ENCODE results near the gene TWNK.

TWNK gene

DNA sequence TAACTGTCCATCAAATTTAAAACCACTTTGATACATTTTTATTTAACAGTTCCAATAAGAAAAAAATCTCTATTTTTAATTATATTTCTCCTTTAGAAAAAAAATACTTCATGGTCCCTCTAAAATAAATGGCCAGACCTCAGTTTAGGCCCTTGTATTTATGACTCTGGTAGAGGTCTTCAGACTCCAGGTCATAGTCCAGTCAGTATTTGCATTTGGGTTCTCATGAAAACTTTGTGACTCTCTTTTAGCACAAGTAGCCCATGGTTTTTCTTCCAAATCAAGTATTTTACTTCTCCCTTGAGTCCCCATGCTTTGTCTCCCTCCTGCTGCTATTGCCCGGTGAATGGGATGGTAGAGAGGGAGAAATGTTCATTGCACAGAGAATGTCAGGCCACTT lies 23.5 kb upstream of the TWNK start:
- no peaks in the 10 kb centered on the region for H3K9me3 ChIP-seq (ENCODE audit: insufficient read depth, low read depth, low read length)
- no CpG with 5 or more reads among the region's 1 CpG for WGBS (ENCODE audit: extremely low coverage, insufficient coverage, insufficient read length)
- H3K4me3 ChIP-seq (ENCODE audit: low read depth, low read length), result no peak overlapping the region
- no peak overlapping the region for H2BK5ac ChIP-seq (ENCODE audit: low read depth, low read length, poor library complexity)
- H3K27me3 ChIP-seq (ENCODE audit: insufficient read depth, low read length), result no peaks in the 10 kb centered on the region
- H2AFZ ChIP-seq (ENCODE audit: insufficient read depth, low read length, poor library complexity), result no peak overlapping the region
- H3K79me2 ChIP-seq (ENCODE audit: control insufficient read depth, insufficient read depth, low read length, poor library complexity), result no peaks in the 10 kb centered on the region
- no peak overlapping the region for H4K91ac ChIP-seq (ENCODE audit: low read depth, low read length)
- H4K8ac ChIP-seq (ENCODE audit: low read depth, low read length), result no peak overlapping the region
- H3K4me2 ChIP-seq (ENCODE audit: low read length), result no peak overlapping the region
- no peak overlapping the region for H3K4ac ChIP-seq (ENCODE audit: low read depth, low read length)
- H4K12ac ChIP-seq (ENCODE audit: low read depth, low read length), result no peak overlapping the region
- peaks cover 1 to 4% of the 10 kb centered on the region in 2 experiments for H3K4me1 ChIP-seq (ENCODE audit: control insufficient read depth in 1 of 2, insufficient read depth in 2 of 2, low read length in 2 of 2)
- no peak overlapping the region for H3K18ac ChIP-seq (ENCODE audit: low read length)
- DNase-seq, result no peak
- H3K9ac ChIP-seq (ENCODE audit: low read length), result no peak overlapping the region
- H3K14ac ChIP-seq (ENCODE audit: low read length), result no peak overlapping the region
- no peak overlapping the region for H2BK12ac ChIP-seq (ENCODE audit: low read length)
- peaks cover 0 to 7% of the 10 kb centered on the region in 2 experiments for H3K36me3 ChIP-seq (ENCODE audit: control insufficient read depth in 1 of 2, insufficient read depth in 2 of 2, low read length in 2 of 2)
- no peak overlapping the region for H3K27ac ChIP-seq (ENCODE audit: low read depth, low read length)
- no peaks in the 10 kb centered on the region for H3K79me1 ChIP-seq (ENCODE audit: low read length)
- H2BK120ac ChIP-seq (ENCODE audit: insufficient read depth, low read length, poor library complexity), result no peak overlapping the region
- H3K23ac ChIP-seq (ENCODE audit: low read length), result no peak overlapping the region
- H2AK5ac ChIP-seq (ENCODE audit: low read length), result no peak overlapping the region

DNA sequence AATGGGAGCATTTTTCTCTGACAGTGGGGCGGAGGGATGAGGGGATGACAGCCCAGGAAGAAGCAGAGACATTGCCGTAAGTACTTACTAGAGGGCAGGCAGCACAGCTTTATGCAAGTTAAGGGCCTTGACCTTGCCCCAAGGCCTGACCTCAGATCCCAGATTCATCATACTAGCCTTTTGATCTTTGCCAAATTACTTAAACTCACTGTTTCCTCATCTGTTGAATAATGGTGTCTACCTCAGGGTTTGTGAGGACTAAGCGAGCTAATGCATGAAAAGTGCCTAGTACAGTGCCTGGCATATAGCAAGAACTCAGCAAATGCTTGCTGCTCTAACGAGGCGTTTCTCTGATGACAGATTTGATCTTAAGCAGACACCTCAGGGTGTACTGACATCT lies 21.5 kb upstream of the TWNK start:
- H2BK12ac ChIP-seq (ENCODE audit: low read length), result no peak overlapping the region
- no peak overlapping the region for H2BK5ac ChIP-seq (ENCODE audit: low read depth, low read length, poor library complexity)
- no peak overlapping the region for H3K27ac ChIP-seq (ENCODE audit: low read depth, low read length)
- no peak for DNase-seq
- no peak overlapping the region for H2AFZ ChIP-seq (ENCODE audit: insufficient read depth, low read length, poor library complexity)
- H3K23ac ChIP-seq (ENCODE audit: low read length), result no peak overlapping the region
- H3K4ac ChIP-seq (ENCODE audit: low read depth, low read length), result no peak overlapping the region
- H2AK5ac ChIP-seq (ENCODE audit: low read length), result no peak overlapping the region
- H3K4me2 ChIP-seq (ENCODE audit: low read length), result no peak overlapping the region
- H3K18ac ChIP-seq (ENCODE audit: low read length), result no peak overlapping the region
- no CpG with 5 or more reads among the region's 5 CpGs for WGBS (ENCODE audit: extremely low coverage, insufficient coverage, insufficient read length)
- no peak overlapping the region for H4K12ac ChIP-seq (ENCODE audit: low read depth, low read length)
- H3K4me1 ChIP-seq (ENCODE audit: control insufficient read depth in 1 of 2, insufficient read depth in 2 of 2, low read length in 2 of 2), result peaks cover 8 to 10% of the 10 kb centered on the region in 2 experiments
- H3K79me1 ChIP-seq (ENCODE audit: low read length), result no peaks in the 10 kb centered on the region
- no peak overlapping the region for H2BK120ac ChIP-seq (ENCODE audit: insufficient read depth, low read length, poor library complexity)
- H3K9ac ChIP-seq (ENCODE audit: low read length), result no peak overlapping the region
- peaks cover 0 to 6% of the 10 kb centered on the region in 2 experiments for H3K36me3 ChIP-seq (ENCODE audit: control insufficient read depth in 1 of 2, insufficient read depth in 2 of 2, low read length in 2 of 2)
- H4K91ac ChIP-seq (ENCODE audit: low read depth, low read length), result no peak overlapping the region
- no peaks in the 10 kb centered on the region for H3K27me3 ChIP-seq (ENCODE audit: insufficient read depth, low read length)
- no peak overlapping the region for H4K8ac ChIP-seq (ENCODE audit: low read depth, low read length)
- no peaks in the 10 kb centered on the region for H3K9me3 ChIP-seq (ENCODE audit: insufficient read depth, low read depth, low read length)
- H3K4me3 ChIP-seq (ENCODE audit: low read depth, low read length), result no peak overlapping the region
- H3K79me2 ChIP-seq (ENCODE audit: control insufficient read depth, insufficient read depth, low read length, poor library complexity), result peaks cover 3% of the 10 kb centered on the region
- H3K14ac ChIP-seq (ENCODE audit: low read length), result no peak overlapping the region

DNA sequence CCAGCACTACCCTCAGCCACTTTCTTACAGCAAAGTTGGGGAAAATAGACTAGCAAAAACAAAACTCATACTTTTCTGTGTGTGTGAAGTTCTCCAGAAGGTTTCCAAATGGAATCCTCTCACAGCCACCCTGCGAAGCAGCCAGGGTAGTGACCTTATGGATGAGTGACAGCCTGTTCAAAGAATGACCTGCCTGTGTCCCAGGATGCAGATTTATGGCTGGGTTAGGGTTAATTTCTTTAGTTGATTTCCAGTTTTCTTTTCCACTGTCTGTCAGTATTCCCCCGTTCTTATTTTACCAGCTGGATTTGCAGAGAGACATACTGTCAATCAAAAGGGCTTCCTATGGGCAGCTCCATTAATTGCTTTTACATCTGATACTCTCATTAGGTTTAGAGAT lies 20.5 kb upstream of the TWNK start:
- H3K27ac ChIP-seq (ENCODE audit: low read depth, low read length), result no peak overlapping the region
- H4K91ac ChIP-seq (ENCODE audit: low read depth, low read length), result no peak overlapping the region
- no peak overlapping the region for H2AK5ac ChIP-seq (ENCODE audit: low read length)
- H3K4me1 ChIP-seq (ENCODE audit: control insufficient read depth in 1 of 2, insufficient read depth in 2 of 2, low read length in 2 of 2), result peaks cover 8 to 10% of the 10 kb centered on the region in 2 experiments
- H3K18ac ChIP-seq (ENCODE audit: low read length), result no peak overlapping the region
- H3K79me1 ChIP-seq (ENCODE audit: low read length), result no peaks in the 10 kb centered on the region
- H3K9me3 ChIP-seq (ENCODE audit: insufficient read depth, low read depth, low read length), result no peaks in the 10 kb centered on the region
- DNase-seq, result no peak
- H3K36me3 ChIP-seq (ENCODE audit: control insufficient read depth in 1 of 2, insufficient read depth in 2 of 2, low read length in 2 of 2), result peaks cover 0 to 5% of the 10 kb centered on the region in 2 experiments
- H3K4ac ChIP-seq (ENCODE audit: low read depth, low read length), result no peak overlapping the region
- H3K23ac ChIP-seq (ENCODE audit: low read length), result no peak overlapping the region
- no peak overlapping the region for H2BK5ac ChIP-seq (ENCODE audit: low read depth, low read length, poor library complexity)
- H3K79me2 ChIP-seq (ENCODE audit: control insufficient read depth, insufficient read depth, low read length, poor library complexity), result peaks cover 3% of the 10 kb centered on the region
- H3K27me3 ChIP-seq (ENCODE audit: insufficient read depth, low read length), result no peaks in the 10 kb centered on the region
- no peak overlapping the region for H4K12ac ChIP-seq (ENCODE audit: low read depth, low read length)
- no CpG with 5 or more reads among the region's 2 CpGs for WGBS (ENCODE audit: extremely low coverage, insufficient coverage, insufficient read length)
- H2BK120ac ChIP-seq (ENCODE audit: insufficient read depth, low read length, poor library complexity), result no peak overlapping the region
- no peak overlapping the region for H2BK12ac ChIP-seq (ENCODE audit: low read length)
- no peak overlapping the region for H3K9ac ChIP-seq (ENCODE audit: low read length)
- no peak overlapping the region for H3K4me2 ChIP-seq (ENCODE audit: low read length)
- no peak overlapping the region for H3K4me3 ChIP-seq (ENCODE audit: low read depth, low read length)
- H2AFZ ChIP-seq (ENCODE audit: insufficient read depth, low read length, poor library complexity), result no peak overlapping the region
- no peak overlapping the region for H3K14ac ChIP-seq (ENCODE audit: low read length)
- H4K8ac ChIP-seq (ENCODE audit: low read depth, low read length), result no peak overlapping the region

DNA sequence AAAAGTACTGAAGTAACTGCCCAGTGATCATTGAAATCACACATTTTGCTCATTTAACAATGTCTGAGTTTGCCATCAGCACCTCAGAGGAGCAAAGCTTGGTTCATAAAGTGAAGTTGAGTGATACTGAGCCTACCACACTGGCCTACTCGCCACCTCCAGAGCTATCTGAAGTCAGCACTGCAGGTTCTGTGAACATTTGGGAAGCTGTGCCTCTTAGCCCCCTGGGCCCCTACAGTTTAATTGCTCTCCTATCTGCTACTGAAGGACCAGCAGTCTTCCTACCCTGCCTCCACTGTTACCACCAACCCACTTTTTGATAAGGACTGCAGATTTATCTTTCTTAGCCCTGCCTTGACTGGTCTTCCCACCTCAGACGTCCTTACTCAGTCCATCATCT lies 20.0 kb upstream of the TWNK start:
- no peak overlapping the region for H4K91ac ChIP-seq (ENCODE audit: low read depth, low read length)
- H2BK12ac ChIP-seq (ENCODE audit: low read length), result no peak overlapping the region
- H2BK5ac ChIP-seq (ENCODE audit: low read depth, low read length, poor library complexity), result no peak overlapping the region
- no peak overlapping the region for H3K14ac ChIP-seq (ENCODE audit: low read length)
- peaks cover 3% of the 10 kb centered on the region for H3K79me2 ChIP-seq (ENCODE audit: control insufficient read depth, insufficient read depth, low read length, poor library complexity)
- WGBS (ENCODE audit: extremely low coverage, insufficient coverage, insufficient read length), result no CpG with 5 or more reads among the region's 2 CpGs
- H3K27ac ChIP-seq (ENCODE audit: low read depth, low read length), result no peak overlapping the region
- no peak overlapping the region for H3K4me3 ChIP-seq (ENCODE audit: low read depth, low read length)
- no peaks in the 10 kb centered on the region for H3K79me1 ChIP-seq (ENCODE audit: low read length)
- H3K27me3 ChIP-seq (ENCODE audit: insufficient read depth, low read length), result no peaks in the 10 kb centered on the region
- no peak overlapping the region for H3K4ac ChIP-seq (ENCODE audit: low read depth, low read length)
- H2AK5ac ChIP-seq (ENCODE audit: low read length), result no peak overlapping the region
- no peak overlapping the region for H4K8ac ChIP-seq (ENCODE audit: low read depth, low read length)
- no peak overlapping the region for H3K4me2 ChIP-seq (ENCODE audit: low read length)
- H3K36me3 ChIP-seq (ENCODE audit: control insufficient read depth in 1 of 2, insufficient read depth in 2 of 2, low read length in 2 of 2), result peaks cover 0 to 5% of the 10 kb centered on the region in 2 experiments
- no peak overlapping the region for H2BK120ac ChIP-seq (ENCODE audit: insufficient read depth, low read length, poor library complexity)
- no peak for DNase-seq
- H3K23ac ChIP-seq (ENCODE audit: low read length), result no peak overlapping the region
- no peak overlapping the region for H3K18ac ChIP-seq (ENCODE audit: low read length)
- H3K4me1 ChIP-seq (ENCODE audit: control insufficient read depth in 1 of 2, insufficient read depth in 2 of 2, low read length in 2 of 2), result peaks cover 8 to 10% of the 10 kb centered on the region in 2 experiments
- H4K12ac ChIP-seq (ENCODE audit: low read depth, low read length), result no peak overlapping the region
- H3K9me3 ChIP-seq (ENCODE audit: insufficient read depth, low read depth, low read length), result no peaks in the 10 kb centered on the region
- H2AFZ ChIP-seq (ENCODE audit: insufficient read depth, low read length, poor library complexity), result no peak overlapping the region
- H3K9ac ChIP-seq (ENCODE audit: low read length), result no peak overlapping the region
